ENCODE measurements around the gene SLC12A2. TPM values are rescaled to one million over a fixed set of nuclear protein-coding genes. Genes with fewer than 3 reads are reported as not detected.

Gene SLC12A2
- total and polyA plus RNA-seq, 2 experiments from 2014 or later = 8.1 to 21.3 TPM

- no peaks in the 10 kb centered on the region for H3K27me3 ChIP-seq (ENCODE audit: insufficient read depth)
- TF ChIP-seq CTCF (conservative IDR thresholded peaks at IDR 0.05; ENCODE audit: low read depth in 2 of 2) (no peak), POLR2AphosphoS5 (IDR thresholded peaks at IDR 0.05; ENCODE audit: low read depth) (no peak), ZNF331 (CRISPR knock-in tag; IDR thresholded peaks at IDR 0.05; ENCODE audit: low read depth) (no peak), EZH2 (IDR thresholded peaks at IDR 0.05; ENCODE audit: low read depth, unreplicated experiment) (no peak), NANOG (IDR thresholded peaks at IDR 0.05; ENCODE audit: borderline replicate concordance) (no peak), REST (IDR thresholded peaks at IDR 0.05; ENCODE audit: unreplicated experiment) (no peak), ETS1 (IDR thresholded peaks at IDR 0.05) (no peak), STAT1 (IDR thresholded peaks at IDR 0.05; ENCODE audit: unreplicated experiment) (no peak), EZH2phosphoT487 (IDR thresholded peaks at IDR 0.05; ENCODE audit: unreplicated experiment) (no peak), ZNF462 (CRISPR knock-in tag; IDR thresholded peaks at IDR 0.05) (no peak), JUNB (IDR thresholded peaks at IDR 0.05; ENCODE audit: unreplicated experiment) (no peak), CREB1 (CRISPR knock-in tag; IDR thresholded peaks at IDR 0.05; ENCODE audit: low read depth) (no peak), ZNF114 (CRISPR knock-in tag; IDR thresholded peaks at IDR 0.05) (no peak)
- no peak overlapping the region for H3K4me3 ChIP-seq
- ATAC-seq = no peak
- H3K9me3 Mint-ChIP-seq = peaks cover 20% of the 10 kb centered on the region
- H3K27ac ChIP-seq (ENCODE audit: low read depth) = no peak overlapping the region
- DNase-seq (ENCODE audit: low spot score) = no peak
- peaks cover 19% of the 10 kb centered on the region for H3K79me2 ChIP-seq (replicated peaks; ENCODE audit: insufficient read depth)
- no peak overlapping the region for H3K27ac Mint-ChIP-seq
- peaks cover 5% of the 10 kb centered on the region; the same call in 2 of the 3 replicates for H3K4me1 Mint-ChIP-seq
- H3K36me3 ChIP-seq (ENCODE audit: insufficient read depth) = peaks cover 9% of the 10 kb centered on the region; the same call in 1 of the 2 replicates
- no peaks in the 10 kb centered on the region for H3F3A ChIP-seq (replicated peaks; ENCODE audit: low read depth)
- H3K36me3 Mint-ChIP-seq (ENCODE audit: low read depth) = peaks cover 20% of the 10 kb centered on the region; the same call in 2 of the 3 replicates
- no peaks in the 10 kb centered on the region for H3K9me2 ChIP-seq (ENCODE audit: insufficient read depth)
- no peak overlapping the region for H3K4me3 Mint-ChIP-seq
- H4K20me1 ChIP-seq (replicated peaks; ENCODE audit: insufficient read depth) = no peaks in the 10 kb centered on the region
- H3K4me2 ChIP-seq = no peak overlapping the region
- H2AFZ ChIP-seq = no peak overlapping the region
- no peaks in the 10 kb centered on the region for H3K27me3 Mint-ChIP-seq (ENCODE audit: insufficient read depth, low read depth, poor library complexity)
- no peaks in the 10 kb centered on the region for H3K4me1 ChIP-seq (ENCODE audit: insufficient read depth)
Measured at GRCh38 chr5:128101676-128102075, 18.1 kb downstream of the SLC12A2 start.

All from GM23338 (cell line).